ENCODE results near the gene NIF3L1. TPM values are rescaled to one million over a fixed set of nuclear protein-coding genes. Genes with fewer than 3 reads are reported as not detected.

Gene NIF3L1
- total and polyA plus RNA-seq, 2 of the 13 experiments (the other 11 are each of a cell fraction or from before 2014, with no cell fraction given): 67.9 to 75.2 TPM

DNA sequence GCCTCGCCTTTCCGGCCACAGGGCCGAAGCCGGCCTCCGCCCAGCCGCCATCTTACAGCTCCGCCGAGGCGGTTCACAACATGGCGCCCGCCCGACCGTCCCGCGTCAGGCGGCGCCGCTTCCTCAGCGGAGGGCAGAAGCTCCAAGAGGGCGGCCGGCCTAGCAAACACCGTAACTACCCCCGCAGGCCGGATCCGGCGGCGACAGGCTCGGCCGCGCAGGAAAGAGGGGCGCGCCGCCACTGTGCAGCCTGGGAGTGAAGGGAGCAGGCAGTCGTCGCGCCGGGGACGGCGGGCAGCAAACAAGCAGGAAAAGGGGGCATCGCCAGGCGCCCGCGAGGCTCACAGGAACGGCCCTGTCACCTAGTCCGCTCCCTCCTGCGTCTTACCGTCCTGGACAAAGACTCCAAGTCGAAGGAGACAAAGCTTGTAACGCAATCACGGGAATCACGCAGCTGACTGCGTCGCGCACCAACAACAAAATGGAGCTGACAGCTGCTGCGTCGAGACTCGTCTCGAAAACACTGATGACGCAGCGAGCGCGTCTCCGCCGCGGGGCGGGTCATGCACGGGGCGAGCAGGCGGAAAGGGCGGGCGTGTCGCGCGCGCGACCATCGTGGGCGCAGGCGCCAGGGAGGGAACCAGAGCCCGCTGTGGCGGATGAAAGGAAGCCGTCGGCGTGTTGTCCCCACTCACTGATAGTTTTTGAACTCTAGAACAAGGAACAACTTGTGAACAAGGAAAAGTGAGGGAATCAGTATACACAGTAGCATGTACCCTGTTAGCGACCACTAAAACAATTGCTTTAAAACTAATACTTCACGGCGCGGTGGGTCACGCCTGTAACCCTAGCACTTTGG lies 24.8 kb upstream of the NIF3L1 start, which contains the start of gene CLK1 (continued):
- TF ChIP-seq, protein P1, sequence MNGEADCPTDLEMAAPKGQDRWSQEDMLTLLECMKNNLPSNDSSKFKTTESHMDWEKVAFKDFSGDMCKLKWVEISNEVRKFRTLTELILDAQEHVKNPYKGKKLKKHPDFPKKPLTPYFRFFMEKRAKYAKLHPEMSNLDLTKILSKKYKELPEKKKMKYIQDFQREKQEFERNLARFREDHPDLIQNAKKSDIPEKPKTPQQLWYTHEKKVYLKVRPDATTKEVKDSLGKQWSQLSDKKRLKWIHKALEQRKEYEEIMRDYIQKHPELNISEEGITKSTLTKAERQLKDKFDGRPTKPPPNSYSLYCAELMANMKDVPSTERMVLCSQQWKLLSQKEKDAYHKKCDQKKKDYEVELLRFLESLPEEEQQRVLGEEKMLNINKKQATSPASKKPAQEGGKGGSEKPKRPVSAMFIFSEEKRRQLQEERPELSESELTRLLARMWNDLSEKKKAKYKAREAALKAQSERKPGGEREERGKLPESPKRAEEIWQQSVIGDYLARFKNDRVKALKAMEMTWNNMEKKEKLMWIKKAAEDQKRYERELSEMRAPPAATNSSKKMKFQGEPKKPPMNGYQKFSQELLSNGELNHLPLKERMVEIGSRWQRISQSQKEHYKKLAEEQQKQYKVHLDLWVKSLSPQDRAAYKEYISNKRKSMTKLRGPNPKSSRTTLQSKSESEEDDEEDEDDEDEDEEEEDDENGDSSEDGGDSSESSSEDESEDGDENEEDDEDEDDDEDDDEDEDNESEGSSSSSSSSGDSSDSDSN (CRISPR knock-in tag; IDR thresholded peaks at IDR 0.05): peak; percentile 91
- TF ChIP-seq ZNF891 (CRISPR knock-in tag; IDR thresholded peaks at IDR 0.05): peak; percentile 96
- no peak for TF ChIP-seq SRF (IDR thresholded peaks at IDR 0.05; ENCODE audit: low read depth, low read length)
- TF ChIP-seq ZFP37 (CRISPR knock-in tag; IDR thresholded peaks at IDR 0.05; ENCODE audit: borderline replicate concordance): peak; percentile 95
- TF ChIP-seq SMAD1 (CRISPR knock-in tag; IDR thresholded peaks at IDR 0.05; ENCODE audit: borderline replicate concordance, low read depth): peak; percentile 84; the same call in 1 of the 2 replicates
- TF ChIP-seq, protein P2, sequence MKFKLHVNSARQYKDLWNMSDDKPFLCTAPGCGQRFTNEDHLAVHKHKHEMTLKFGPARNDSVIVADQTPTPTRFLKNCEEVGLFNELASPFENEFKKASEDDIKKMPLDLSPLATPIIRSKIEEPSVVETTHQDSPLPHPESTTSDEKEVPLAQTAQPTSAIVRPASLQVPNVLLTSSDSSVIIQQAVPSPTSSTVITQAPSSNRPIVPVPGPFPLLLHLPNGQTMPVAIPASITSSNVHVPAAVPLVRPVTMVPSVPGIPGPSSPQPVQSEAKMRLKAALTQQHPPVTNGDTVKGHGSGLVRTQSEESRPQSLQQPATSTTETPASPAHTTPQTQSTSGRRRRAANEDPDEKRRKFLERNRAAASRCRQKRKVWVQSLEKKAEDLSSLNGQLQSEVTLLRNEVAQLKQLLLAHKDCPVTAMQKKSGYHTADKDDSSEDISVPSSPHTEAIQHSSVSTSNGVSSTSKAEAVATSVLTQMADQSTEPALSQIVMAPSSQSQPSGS (CRISPR knock-in tag; IDR thresholded peaks at IDR 0.05): peak; percentile 95
- peak; percentile 40; the same call in 1 of the 2 replicates for TF ChIP-seq SIX1 (CRISPR knock-in tag; IDR thresholded peaks at IDR 0.05; ENCODE audit: borderline replicate concordance)
- TF ChIP-seq SPEN (CRISPR knock-in tag; IDR thresholded peaks at IDR 0.05; ENCODE audit: low read depth): peak; percentile 88
- peak; percentile 60; the same call in 1 of the 2 replicates for TF ChIP-seq ESRRA (CRISPR knock-in tag; IDR thresholded peaks at IDR 0.05; ENCODE audit: low read depth)
- peak; percentile 87; the same call in 1 of the 2 replicates for TF ChIP-seq ZNF670 (CRISPR knock-in tag; IDR thresholded peaks at IDR 0.05; ENCODE audit: borderline replicate concordance)
- peak; percentile 92; the same call in 1 of the 2 replicates for TF ChIP-seq ZNF556 (CRISPR knock-in tag; IDR thresholded peaks at IDR 0.05; ENCODE audit: borderline replicate concordance)
- TF ChIP-seq, protein P3, sequence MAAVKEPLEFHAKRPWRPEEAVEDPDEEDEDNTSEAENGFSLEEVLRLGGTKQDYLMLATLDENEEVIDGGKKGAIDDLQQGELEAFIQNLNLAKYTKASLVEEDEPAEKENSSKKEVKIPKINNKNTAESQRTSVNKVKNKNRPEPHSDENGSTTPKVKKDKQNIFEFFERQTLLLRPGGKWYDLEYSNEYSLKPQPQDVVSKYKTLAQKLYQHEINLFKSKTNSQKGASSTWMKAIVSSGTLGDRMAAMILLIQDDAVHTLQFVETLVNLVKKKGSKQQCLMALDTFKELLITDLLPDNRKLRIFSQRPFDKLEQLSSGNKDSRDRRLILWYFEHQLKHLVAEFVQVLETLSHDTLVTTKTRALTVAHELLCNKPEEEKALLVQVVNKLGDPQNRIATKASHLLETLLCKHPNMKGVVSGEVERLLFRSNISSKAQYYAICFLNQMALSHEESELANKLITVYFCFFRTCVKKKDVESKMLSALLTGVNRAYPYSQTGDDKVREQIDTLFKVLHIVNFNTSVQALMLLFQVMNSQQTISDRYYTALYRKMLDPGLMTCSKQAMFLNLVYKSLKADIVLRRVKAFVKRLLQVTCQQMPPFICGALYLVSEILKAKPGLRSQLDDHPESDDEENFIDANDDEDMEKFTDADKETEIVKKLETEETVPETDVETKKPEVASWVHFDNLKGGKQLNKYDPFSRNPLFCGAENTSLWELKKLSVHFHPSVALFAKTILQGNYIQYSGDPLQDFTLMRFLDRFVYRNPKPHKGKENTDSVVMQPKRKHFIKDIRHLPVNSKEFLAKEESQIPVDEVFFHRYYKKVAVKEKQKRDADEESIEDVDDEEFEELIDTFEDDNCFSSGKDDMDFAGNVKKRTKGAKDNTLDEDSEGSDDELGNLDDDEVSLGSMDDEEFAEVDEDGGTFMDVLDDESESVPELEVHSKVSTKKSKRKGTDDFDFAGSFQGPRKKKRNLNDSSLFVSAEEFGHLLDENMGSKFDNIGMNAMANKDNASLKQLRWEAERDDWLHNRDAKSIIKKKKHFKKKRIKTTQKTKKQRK (IDR thresholded peaks at IDR 0.05; ENCODE audit: low read length): no peak
- peak; percentile 89; the same call in 1 of the 2 replicates for TF ChIP-seq ZNF20 (CRISPR knock-in tag; IDR thresholded peaks at IDR 0.05)
- TF ChIP-seq, protein P4, sequence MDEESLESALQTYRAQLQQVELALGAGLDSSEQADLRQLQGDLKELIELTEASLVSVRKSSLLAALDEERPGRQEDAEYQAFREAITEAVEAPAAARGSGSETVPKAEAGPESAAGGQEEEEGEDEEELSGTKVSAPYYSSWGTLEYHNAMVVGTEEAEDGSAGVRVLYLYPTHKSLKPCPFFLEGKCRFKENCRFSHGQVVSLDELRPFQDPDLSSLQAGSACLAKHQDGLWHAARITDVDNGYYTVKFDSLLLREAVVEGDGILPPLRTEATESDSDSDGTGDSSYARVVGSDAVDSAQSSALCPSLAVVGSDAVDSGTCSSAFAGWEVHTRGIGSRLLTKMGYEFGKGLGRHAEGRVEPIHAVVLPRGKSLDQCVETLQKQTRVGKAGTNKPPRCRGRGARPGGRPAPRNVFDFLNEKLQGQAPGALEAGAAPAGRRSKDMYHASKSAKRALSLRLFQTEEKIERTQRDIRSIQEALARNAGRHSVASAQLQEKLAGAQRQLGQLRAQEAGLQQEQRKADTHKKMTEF (CRISPR knock-in tag; IDR thresholded peaks at IDR 0.05): peak; percentile 99
- no peak for TF ChIP-seq FOXP1 (IDR thresholded peaks at IDR 0.05)
- peak; percentile 70; the same call in 1 of the 2 replicates for TF ChIP-seq FOXP1 (CRISPR knock-in tag; IDR thresholded peaks at IDR 0.05)
- TF ChIP-seq ZBTB1 (CRISPR knock-in tag; IDR thresholded peaks at IDR 0.05; ENCODE audit: borderline replicate concordance): 0 out of 2 replicates have a peak, but pooled peaks have one; percentile 65
- peak; percentile 98 for TF ChIP-seq NCOA1 (CRISPR knock-in tag; IDR thresholded peaks at IDR 0.05)
- peak; percentile 97 for TF ChIP-seq NKX3-1 (CRISPR knock-in tag; IDR thresholded peaks at IDR 0.05)
- TF ChIP-seq MLLT10 (CRISPR knock-in tag; IDR thresholded peaks at IDR 0.05): peak; percentile 93; the same call in 1 of the 2 replicates
- no peak for TF ChIP-seq SUZ12 (IDR thresholded peaks at IDR 0.05; ENCODE audit: low read depth, low read length)
